Testis (tissue), 2 donors: Measurements from ENCODE around the gene POGLUT3.

Experiments used
- POLR2A ChIP-seq: fragments of 450-650 bp; IDR thresholded peaks from one replicate; pipeline ENCODE4 v1.6.1; 2017; ENCODE audit warnings: antibody characterized with exemption, mild to moderate bottlenecking, moderate library complexity
- TF ChIP-seq, protein P1 (sequence below), 3 experiments: fragments of 450-650 bp in 2 of 3; fragments of 200-600 bp in 1 of 3; sonication (generic) in 1 of 3; IDR thresholded peaks; one replicate each; pipeline ENCODE4 v1.5.1; 2016 to 2019; ENCODE audit warnings: antibody characterized with exemption in 3 of 3, mild to moderate bottlenecking in 2 of 3, moderate library complexity in 1 of 3

DNA sequence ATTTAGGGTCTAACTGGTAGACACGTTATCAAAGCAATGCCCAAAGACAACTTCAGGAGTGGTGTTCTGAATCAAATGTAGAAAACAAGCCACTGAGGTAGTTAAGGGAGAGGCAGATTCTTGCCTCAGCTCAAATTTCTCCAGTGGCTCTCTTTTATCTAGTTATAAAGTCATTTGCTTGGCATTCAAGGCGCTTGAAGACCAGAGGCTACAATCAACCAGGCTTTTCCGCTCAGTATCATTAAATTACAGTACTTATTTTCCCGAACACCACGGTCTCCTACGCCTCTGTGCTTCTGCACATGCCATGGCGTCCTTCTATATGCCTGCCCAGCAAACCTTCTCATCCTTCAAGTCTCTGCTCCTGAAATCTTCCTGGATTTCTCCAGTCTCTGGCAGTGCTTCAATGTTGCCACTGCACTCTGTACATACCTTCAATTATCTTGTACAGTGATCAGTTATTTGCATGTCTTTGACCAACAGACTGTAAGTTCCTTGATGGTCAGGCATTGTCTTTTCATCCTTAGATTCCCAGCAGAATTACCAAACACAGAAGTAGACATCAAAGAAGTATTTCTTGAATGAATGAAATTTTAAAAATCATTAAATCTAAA is 1.4 kb downstream of the POGLUT3 start:
- no peak for TF ChIP-seq POLR2A
- TF ChIP-seq, protein P1, sequence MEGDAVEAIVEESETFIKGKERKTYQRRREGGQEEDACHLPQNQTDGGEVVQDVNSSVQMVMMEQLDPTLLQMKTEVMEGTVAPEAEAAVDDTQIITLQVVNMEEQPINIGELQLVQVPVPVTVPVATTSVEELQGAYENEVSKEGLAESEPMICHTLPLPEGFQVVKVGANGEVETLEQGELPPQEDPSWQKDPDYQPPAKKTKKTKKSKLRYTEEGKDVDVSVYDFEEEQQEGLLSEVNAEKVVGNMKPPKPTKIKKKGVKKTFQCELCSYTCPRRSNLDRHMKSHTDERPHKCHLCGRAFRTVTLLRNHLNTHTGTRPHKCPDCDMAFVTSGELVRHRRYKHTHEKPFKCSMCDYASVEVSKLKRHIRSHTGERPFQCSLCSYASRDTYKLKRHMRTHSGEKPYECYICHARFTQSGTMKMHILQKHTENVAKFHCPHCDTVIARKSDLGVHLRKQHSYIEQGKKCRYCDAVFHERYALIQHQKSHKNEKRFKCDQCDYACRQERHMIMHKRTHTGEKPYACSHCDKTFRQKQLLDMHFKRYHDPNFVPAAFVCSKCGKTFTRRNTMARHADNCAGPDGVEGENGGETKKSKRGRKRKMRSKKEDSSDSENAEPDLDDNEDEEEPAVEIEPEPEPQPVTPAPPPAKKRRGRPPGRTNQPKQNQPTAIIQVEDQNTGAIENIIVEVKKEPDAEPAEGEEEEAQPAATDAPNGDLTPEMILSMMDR (IDR thresholded peaks at IDR 0.05), result no peak
